Measurements from ENCODE around the gene CYP4Z1. TPM values are rescaled to one million over a fixed set of nuclear protein-coding genes. Genes with fewer than 3 reads are reported as not detected.

CYP4Z1 gene
- polyA plus RNA-seq, 3 donors = not detected

- Histone ChIP-seq H2AFZ (ENCODE audit: insufficient read depth, low read depth, low read length, poor library complexity, severe bottlenecking) (no peak overlapping the region), H3K4me2 (replicated peaks; ENCODE audit: extremely low read depth, low read length, poor library complexity, severe bottlenecking) (no peak overlapping the region), H3K4me3 (replicated peaks in 1 of 3; ENCODE audit: low read depth in 2 of 3, low read length in 3 of 3) (no peak overlapping the region), H3K9ac (ENCODE audit: insufficient read depth, low read length, poor library complexity, severe bottlenecking) (no peak overlapping the region), H3K36me3 (replicated peaks in 1 of 2; ENCODE audit: control insufficient read depth in 1 of 2, insufficient read depth in 2 of 2, low read length in 2 of 2) (no peaks in the 10 kb centered on the region), H3K79me2 (ENCODE audit: insufficient read depth, low read length) (no peaks in the 10 kb centered on the region), H3K27me3 (ENCODE audit: control insufficient read depth in 2 of 2, insufficient read depth in 2 of 2, low read length in 2 of 2) (no peaks in the 10 kb centered on the region), H3K9me3 (replicated peaks in 1 of 2; ENCODE audit: control insufficient read depth in 1 of 2, insufficient read depth in 1 of 2, low read length in 2 of 2) (peaks cover 0 to 3% of the 10 kb centered on the region in 2 donors), H3K4me1 (ENCODE audit: control insufficient read depth in 1 of 2, insufficient read depth in 2 of 2, low read length in 2 of 2) (no peaks in the 10 kb centered on the region), H4K20me1 (ENCODE audit: insufficient read depth, low read length) (no peaks in the 10 kb centered on the region), H3K27ac (ENCODE audit: low read depth in 1 of 2, low read length in 2 of 2) (no peak overlapping the region)
- H3K27ac Mint-ChIP-seq = no peak overlapping the region
- intact Hi-C loops (cut with micrococcal nuclease) = no loop called here
- no peak for DNase-seq
- no peak for TF ChIP-seq CTCF (IDR thresholded peaks at IDR 0.05)
- no peaks in the 10 kb centered on the region for H3K36me3 Mint-ChIP-seq
- H3K4me3 Mint-ChIP-seq = no peak overlapping the region
- peaks cover 0 to 3% (median 1%) of the 10 kb centered on the region in 3 donors for H3K27me3 Mint-ChIP-seq (ENCODE audit: low read depth in 3 of 3)
- no peaks in the 10 kb centered on the region for H3K4me1 Mint-ChIP-seq
- peaks cover 5 to 17% (median 9%) of the 10 kb centered on the region in 7 donors for H3K9me3 Mint-ChIP-seq
Measured at GRCh38 chr1:47164552-47164951, 97.5 kb downstream of the CYP4Z1 start.

Other genes with a start within 250 kb of the CYP4Z1 start
- gene CYP4A11, start 125.8 kb upstream of the CYP4Z1 start, polyA plus RNA-seq = not detected
- not detected for gene CYP4X1, start 43.6 kb upstream of the CYP4Z1 start, polyA plus RNA-seq
- not detected for gene CYP4A22, start 70.2 kb downstream of the CYP4Z1 start, polyA plus RNA-seq
- gene PDZK1IP1, start 122.8 kb downstream of the CYP4Z1 start, polyA plus RNA-seq = 1 to 10 TPM in 1 of 3 donors, not detected in 2; 1.4 TPM
- gene TAL1, start 165.0 kb downstream of the CYP4Z1 start, polyA plus RNA-seq = under 1 TPM in 1 of 3 donors, not detected in 2; 0.50 TPM
- gene STIL, start 246.9 kb downstream of the CYP4Z1 start, polyA plus RNA-seq = under 1 TPM; 0.16 to 0.31 (median 0.27) TPM

Data from CD14-positive monocyte (primary cell).